Esophagus mucosa (tissue), 1 donor: Measurements from ENCODE around the gene QSOX2. TPM values are rescaled to one million over a fixed set of nuclear protein-coding genes. Genes with fewer than 3 reads are reported as not detected.

Experiments
- ATAC-seq: fragments of 200-7000 bp; cut with Tn5 transposase; one replicate; pipeline ENCODE4 v1.9.1; 2020
- total RNA-seq: library from RNA; stranded (reverse); gene quantifications from one replicate; pipeline ENCODE4 v1.2.4, GENCODE V29; 2023
- donor health status: DM: yes; HTN: yes; CAD: no.

QSOX2 gene
- total RNA-seq, 1 donor from 2014 or later, result 3.0 TPM

DNA sequence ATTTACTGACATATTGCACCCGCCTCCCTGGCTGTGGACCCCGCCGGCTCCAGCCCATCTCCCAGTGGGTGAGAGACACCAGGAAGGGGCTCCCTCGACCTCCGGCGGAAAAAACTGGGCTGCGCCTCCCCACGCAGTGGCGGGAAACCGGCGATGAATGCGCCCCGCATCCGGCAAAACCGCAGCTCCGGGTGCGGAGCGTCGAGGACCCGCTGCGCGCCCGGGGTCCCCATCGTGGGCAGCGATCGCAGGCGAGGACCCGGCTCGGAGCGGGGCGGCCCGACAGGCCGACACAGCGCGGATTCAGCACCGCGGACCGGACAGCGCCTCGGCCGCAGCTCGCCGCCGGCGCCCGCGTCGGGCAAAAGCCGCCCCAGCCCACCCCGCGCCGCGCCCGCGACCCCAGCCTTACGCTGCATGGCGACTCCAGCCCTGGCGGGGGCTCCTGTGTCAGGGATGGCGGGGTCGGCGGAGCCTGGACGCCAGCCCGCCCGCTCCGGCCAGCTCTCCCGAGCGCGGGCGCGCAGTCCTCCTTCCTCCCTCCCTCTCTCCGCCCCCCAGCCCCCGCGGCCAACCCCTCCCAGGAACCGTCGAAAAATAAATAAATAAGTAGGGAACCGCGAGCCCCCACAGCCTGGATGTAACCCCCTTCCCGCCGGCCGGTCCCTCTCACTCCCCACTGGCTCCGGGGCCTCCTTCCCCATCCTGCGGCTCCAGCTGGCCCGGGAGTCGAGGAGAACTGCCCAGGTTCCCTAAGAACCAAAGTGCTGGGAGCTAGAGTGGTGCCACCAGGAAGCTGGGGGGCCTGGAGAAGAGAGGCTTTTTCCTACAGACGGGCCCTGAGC lies 43.8 kb downstream of the QSOX2 start:
- no peak for ATAC-seq

DNA sequence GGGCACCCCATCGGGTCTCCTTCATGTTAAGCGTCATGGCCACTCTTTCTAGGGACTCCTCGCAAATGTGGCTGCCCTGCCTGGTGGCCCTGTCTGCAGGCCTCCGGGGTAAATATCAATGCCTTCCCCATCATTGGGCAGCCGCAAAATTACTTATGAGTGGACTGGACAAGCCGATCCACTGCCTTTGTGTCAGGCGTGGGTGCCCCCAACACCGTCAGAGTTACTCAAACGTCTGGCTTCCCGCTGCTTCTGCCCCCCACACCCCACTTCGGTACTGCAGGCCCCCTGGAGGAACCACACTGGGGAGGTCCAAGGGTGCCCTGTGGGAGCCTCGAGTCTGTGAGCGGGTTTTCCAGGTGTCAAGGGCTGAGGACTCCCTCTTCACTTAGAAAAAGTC lies 44.4 kb downstream of the QSOX2 start:
- no peak for ATAC-seq

DNA sequence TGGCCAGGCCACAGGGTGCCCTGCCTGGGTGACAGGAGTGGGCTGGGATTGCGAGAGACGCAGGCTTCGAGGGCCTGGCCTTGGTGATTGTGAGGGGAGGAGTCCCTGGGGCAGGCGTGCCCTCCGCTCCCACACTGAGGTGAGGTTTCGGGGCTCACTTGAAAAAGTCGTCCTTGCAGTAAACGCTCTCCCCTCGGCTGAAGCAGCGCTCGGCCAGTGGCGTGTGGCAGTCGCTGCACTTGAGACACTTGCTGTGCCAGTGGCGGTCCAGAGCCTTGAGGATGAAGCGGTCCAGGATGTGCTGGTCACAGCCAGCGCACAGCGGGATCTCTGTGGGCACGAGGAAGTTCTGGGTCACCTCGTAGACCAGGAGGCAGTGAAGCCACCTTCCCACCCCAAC lies 45.2 kb downstream of the QSOX2 start:
- no peak for ATAC-seq

DNA sequence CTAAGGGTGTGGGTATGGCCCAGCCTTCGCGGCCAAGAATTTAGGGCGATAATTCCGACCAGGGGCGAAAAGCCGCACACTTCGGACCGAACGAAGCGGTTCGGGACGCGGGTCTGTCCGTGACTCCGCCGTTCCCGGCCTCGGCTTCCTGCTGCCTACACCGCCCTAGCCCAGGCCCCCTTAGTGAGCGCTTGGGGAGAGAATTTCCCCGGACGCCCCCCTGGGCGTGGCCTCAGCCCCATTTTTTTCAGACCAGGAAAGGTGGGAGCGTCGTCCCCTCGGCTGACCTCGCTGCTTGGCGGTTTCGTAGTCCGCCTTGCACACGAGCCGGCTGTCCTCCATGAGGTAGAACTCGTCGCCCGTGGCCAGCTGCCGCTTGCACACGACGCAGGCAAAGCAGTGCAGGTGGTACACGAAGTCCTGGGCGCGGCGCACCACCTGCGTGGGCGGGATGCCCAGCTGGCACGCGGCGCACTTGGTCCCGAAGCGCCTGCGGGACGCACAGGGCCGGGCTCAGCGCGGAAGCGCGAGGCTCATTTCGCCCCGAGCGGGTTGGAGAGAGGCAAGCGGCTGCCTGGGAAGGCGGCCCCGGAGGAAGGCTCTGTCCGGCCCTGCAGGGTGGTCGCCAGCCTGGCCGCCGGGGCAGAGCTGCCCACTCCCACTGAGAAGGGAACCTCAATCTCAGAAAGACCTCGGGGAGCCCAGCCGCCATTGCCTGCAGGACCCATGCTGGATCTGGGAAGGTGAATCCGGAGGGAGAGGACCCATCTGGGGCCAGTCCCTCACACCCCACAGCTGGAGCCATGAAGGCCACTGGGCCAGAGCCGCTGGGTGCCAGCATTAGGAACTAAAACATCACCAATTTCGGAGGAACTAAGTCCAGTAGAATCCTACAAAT lies 46.0 kb downstream of the QSOX2 start:
- ATAC-seq, result no peak

DNA sequence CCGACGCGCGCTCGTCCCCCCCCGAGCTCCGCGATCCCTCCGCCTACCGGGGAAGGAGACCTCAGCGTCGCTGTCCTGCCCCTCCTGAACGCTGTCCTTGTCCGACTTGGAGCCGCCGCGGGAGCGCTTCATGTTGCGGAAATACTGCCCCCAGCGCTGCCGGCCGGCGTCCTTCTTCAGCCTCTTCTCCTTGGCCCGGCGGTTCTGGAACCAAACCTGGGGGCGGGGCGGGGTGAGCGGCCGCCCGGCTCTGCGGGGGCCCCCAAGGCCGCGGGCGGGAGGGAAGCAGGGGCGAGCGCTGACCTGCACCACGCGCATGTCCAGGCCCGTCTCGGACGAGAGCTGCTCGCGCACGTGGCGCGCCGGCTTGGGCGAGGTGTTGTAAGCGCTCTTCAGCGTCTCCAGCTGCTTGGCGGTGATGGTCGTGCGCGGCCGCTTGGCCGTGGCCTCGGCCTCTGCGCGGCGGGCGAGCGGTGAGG lies 47.0 kb downstream of the QSOX2 start:
- peak; percentile 15 for ATAC-seq

DNA sequence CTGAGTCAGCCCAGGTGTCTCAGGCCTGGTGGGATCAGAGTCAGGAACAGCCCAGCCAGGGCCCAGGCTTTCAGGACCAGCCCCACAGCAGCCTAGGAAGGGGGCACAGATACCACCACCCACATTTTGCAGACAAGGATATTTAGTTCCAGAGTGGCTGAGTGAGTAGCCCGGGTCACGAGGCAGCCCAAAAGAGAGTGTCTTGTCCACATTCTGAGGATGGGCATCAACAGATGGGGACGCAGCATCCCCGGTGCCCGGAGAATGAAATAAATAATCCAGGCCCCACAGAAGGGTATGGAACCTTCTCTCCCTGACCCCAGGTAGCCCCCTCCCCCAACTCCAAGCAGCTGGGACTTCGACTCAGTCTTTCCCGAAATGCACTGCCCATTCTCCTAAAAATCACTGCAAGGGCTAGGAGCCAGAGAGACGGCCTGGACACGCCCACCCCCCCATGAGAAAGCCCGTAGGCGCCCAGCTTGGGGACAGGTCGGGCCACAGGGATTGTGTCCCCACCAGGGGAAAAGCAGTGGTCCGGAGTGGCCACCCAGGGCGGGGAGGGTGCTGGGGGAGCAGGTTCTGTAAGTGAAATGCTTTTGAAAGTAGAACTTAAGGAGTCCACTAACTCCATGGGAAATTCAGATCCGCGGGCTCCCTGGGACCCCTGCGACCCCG lies 47.5 kb downstream of the QSOX2 start:
- no peak for ATAC-seq

DNA sequence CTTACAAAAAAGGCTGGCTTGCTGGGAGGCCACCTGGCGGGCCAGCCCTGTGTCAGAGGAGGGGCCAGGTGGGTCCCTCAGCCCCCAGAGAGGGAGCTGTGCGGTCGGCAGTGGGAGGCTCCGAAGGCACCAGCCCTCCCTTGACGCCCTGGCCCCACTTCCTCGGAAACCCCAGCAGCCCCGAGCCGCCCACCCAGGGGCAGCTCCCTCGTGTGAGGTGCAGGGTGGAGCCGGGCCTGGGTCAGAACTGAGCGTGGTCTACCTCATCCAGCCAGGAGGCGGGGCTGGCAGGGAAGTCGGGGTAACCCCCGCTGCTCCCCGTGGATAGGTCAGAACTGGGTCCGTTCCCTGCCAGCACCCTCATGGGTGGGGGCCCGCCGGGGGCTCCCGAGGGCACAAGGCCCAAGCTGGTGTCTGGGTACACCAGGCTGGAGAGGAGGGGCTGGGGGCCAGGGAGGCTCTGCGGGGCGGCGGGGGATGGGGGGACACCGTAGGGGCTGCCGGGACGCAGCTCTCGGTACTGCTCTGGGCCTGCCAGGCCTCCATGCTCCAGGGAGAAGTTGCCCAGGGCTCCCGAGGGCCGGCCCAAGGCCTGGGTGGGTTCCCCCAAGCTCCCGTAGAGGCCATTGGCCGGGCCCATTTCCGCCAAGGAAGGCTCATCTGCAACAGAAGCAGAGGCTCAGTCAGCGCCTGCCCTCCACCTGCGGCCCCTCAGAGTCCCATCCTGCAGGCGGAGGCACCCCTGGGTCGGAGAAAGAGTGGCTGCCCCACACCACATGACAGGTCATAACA lies 48.3 kb downstream of the QSOX2 start:
- no peak for ATAC-seq

DNA sequence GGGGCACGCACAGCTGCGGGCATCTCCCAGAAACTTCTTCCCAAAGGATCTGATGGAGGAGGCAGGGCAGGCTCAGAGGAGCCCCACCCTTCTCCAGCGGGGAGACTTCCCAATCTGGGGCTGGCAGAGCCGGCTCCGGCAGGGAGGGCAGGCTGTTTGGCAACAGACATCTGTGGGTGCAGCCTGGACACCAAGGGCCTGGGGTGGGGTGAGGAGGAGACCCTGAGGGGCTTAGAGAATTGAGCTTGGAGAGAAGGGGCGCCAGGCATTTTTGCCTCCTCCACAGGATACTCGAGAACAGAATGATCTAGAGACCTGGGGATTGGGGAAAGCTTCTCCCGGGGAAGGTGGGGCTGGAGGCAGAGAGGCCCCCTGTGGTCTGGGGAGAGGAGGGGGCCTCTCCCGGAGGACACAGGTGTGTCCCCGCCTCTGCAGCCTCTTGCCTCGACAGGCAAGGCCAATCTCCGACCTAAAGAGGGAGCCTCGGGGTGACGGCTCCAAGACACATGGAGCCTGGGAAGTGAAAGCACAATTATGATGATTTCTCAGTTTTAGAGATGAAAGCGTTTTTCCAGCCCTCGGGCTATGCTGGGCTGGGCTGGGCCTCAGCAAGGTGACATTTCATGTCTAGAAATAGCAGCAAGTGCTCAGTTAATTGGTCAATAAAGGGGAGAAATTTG lies 49.1 kb downstream of the QSOX2 start:
- ATAC-seq, result no peak

DNA sequence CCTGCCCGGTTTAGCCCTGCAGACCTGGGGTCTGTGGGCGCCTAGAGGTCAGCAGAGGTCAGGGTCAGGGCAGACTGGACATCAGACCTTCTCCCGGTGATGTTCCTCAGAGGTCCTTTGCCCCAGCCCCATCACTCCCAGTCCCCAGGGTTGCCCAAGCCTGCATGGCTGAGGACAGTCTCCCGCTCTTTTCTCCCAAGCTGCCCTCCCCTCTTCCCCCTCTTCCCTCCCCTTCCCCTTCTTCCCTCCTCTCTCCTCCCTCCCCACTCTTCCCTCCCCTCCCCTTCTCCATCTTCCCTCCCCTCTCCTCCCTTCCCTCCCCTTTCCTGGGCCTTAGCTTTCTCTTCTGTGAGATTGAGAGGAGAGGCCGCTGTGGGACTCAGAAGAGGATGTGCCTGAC lies 51.1 kb downstream of the QSOX2 start:
- ATAC-seq, result no peak

DNA sequence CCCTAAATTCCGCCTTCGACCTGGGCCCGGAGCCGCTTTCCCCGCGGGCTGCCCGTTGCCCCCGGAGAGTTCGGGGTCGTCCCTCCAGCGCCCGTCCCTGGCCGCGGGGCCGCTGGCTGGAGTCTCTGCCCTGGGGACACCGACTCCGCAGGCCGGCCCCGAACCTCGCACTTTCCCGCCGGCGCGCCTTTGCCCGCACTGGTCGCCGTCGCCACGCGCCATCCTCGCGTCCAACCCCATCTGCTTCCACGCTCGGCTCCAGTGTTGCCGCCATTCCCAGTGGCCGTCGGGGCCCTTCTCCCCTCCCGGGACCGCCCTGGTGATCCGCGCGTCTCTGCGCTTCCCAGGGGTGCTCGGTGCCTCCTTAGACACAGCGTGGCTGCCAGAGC lies 51.7 kb downstream of the QSOX2 start:
- ATAC-seq, result no peak

DNA sequence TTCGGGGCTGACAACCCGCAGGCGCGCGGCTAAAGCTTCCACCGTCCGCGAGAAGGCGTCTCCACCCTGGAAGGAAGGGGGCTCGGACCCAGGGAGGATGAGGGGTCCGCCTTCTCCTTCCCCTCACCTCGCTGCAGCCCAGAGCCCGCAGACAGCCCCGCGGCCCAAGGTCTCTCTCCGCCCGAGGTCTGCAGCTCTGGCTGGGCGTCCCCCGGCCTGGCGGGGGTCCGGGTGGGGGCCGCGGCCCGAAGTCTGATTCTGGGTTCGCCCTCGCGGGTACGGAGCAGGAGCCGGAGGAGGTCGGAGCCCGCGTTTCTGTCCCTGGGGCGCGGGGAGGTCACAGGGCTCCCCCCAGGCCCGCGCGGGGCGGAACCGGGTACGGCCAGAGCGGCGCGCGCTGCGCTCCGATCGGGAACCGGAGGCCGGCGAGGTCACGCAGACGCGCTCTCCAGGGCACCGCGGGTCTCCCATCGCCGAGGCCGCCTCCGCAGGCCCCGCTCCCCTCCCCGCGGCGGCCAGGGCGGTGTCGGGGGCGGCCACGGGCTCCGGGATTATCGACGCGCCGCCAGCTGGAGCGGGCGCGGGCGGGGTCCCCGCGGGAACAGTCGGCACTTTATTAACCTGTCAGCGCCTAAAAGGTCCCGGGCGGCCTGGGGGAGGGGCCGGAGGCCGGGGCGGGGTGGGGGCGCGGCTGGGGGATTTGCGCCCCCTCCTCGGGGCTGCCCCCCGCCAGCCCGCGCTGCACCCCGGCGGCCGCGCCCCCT lies 52.3 kb downstream of the QSOX2 start:
- no peak for ATAC-seq

DNA sequence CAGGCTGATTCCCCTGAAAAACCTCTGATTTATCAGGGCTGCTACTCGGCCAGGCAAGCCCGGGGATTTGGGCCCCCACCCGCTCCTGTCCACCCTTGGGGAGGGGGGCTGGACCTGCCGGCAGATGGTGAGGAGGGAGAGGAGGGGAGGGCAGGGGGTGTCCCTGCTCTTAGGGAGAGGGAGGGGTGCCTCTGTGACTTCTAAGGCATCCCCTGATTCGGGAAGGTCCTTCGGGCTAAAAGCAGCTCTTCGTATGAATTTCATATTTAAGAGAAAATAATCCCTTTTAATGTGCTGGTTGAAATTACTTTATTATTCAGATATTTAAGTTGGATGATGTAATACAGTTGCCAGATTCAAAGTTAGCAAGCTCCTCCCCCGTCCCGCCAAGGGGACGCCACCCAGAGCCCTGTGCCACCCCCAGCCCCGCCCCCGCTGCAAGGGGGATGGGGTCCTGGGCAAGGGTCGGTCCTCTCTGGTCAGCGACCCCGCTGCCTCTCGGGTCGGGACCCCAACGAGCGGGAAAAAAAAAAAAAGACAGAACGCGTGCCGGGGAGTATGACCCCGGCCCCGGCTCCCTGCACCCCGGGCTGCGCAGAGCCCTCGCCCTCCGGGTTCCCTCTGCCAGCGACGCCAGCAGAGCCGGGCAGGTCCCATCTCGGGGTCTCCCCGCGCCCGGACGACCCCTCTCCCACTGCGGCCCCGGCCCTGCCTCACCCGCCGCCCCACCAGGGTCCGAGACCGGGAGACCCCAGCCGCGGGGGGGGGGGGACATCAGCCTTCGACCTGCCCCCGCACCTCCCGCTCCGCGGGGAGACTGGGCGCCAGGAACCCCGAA lies 53.1 kb downstream of the QSOX2 start:
- no peak for ATAC-seq

DNA sequence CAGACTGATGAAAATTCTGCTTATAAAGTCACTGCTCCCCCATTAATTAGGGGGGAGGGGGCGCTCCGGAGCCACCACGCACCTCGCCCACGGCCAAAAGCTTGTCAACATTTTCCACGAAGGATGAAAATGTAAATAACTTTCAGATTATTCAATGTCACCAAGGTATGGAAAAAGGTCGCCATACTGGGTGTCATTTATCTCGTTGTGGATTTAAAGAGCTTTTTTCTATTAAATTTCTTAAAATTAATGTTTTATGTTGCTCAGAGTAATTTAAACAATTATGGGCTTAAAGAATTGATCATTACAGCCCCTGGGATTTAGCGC lies 53.7 kb downstream of the QSOX2 start:
- no peak for ATAC-seq

DNA sequence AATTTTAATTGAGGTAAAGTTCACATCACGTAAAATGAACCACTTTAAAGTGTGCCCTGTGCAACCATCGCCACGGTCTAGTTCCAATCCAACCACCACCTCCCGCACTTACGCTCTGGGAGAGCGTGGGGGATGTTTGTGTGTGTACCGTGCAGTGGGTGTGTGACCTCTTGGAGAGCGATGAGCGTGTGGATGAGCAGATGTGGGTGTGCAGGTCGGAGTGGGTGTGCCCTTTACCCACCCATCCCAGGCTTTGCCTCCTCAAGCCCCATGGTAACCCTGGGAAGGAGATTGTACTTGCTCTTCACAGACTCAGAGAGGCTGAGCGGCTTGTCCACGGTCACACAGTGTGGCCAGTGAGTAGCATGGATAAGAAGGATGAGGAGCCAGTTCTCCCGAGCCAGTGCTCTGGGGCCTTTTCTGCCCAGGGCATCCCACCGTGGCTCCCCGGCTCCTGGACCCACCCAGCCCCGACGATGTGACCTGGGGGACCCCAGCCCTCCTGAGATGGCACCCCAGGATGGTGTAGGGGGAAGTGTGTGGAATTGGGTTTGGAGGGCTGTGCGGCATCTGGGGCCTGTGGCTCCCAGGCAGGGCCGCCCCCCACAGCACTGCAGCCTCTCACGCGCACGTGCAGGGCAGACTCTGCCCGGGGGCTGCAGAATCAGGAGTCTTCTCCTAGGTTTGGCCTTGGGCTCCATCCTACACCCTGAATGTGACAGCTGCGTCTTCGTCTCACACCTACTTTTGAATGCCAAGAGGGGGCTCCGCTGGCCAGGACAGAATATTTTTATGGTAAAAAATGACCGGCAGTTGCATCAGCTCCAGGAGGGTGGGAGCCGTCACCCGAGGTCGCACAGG lies 54.3 kb downstream of the QSOX2 start:
- ATAC-seq, result no peak

DNA sequence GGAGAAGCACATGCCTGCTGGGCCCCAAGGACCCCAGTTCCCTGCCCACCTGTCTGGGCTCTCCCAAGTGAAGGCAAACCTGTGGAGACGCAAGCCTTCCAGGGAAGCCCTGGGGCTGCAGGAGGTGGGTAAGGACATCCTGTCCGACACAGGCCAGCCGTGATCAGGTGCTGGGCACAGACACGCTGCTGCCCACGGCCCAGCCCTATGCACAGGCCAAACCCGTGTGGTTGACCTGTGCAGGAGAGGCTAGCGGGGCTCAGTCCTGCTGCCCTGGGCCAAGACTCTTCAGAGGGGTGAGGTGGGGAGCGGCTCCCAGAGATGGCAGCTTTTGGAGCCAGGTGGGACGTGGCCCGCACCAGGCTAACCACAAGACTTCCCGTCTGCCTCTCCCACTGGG lies 55.0 kb downstream of the QSOX2 start:
- ATAC-seq, result no peak

DNA sequence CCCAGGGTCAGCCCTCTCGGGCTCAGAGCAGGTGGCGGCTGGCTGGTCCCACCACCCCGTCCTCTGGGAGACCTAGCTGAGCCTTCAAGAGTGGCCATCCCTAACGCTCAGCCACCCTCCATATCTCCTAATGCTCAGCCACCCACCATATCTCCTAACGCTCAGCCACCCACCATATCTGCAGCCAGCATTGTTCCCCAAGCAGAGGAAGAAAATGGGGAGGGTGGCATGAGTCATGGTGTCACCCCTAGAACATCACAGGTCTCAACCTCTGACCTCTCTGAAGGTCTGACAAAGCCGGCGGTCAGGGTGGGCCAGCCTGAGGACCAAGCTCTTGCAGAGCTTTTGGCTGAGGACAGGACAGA lies 55.4 kb downstream of the QSOX2 start:
- ATAC-seq, result no peak

DNA sequence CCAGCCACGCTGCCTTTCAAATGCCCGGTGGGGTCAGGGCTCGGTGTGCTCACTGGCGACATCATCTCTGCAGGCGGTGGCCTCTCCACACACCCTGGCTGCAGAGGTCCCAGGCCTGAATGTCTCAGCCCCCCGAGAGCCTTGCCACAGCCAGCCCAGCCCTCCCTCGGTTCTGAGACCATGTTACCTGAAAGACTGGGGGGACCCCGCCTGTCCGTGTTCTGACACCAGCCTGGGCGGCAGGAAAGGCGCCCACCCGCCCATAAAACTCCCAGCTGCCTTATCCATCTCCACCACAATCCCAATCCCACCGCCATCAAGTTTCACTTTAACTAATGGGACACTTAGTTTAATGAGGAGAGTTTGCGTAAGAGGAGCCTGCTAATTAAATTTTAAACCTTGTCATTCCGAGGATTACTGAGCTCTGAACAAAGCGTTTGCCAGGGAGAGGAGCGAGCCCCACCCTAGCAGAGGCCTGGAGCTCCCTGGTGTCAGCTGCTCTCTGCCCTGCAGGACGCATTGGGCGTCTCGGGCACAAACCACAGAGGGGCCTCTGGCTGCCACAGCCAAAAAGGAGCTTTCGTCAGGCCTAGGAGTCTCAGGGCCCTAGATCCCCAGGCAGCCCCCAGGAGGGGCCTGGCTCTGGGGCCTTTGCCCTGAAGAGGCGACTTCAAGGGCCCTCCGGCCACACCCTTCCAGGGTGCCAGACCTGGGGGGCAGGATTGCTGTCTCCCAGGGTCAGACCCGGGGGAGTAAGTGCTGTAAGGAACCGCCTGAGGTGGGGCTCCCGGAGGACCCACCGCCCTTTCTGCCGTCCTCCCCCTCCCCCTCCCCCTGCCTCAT lies 56.0 kb downstream of the QSOX2 start:
- no peak for ATAC-seq
